OCI-LY1 (cell line): ENCODE data around the gene KATNBL1.

ENCODE experiments used
- H2AFZ ChIP-seq: fragments of 200-600 bp; sonication (generic), shearing (Covaris generic); 2 replicates; pipeline ENCODE4 v1.6.0; 2014; ENCODE audit warnings: antibody characterized with exemption, mild to moderate bottlenecking, low read length
- H3F3A ChIP-seq: fragments of 200-600 bp; sonication (generic), shearing (Covaris generic); 2 replicates; pipeline ENCODE4 v1.6.0; 2014; ENCODE audit warnings: mild to moderate bottlenecking, antibody characterized with exemption, low read length, moderate library complexity; ENCODE audit not compliant: insufficient read depth
- H3K27ac ChIP-seq: fragments of 200-600 bp; sonication (generic); 2 replicates; pipeline ENCODE4 v1.5.1; 2014; ENCODE audit warnings: low read length, mixed run types, mild to moderate bottlenecking, low read depth; ENCODE audit not compliant: poor library complexity, severe bottlenecking
- H3K27me3 ChIP-seq: fragments of 200-600 bp; sonication (generic); 2 replicates; pipeline ENCODE4 v1.6.0; 2014; ENCODE audit warnings: antibody characterized with exemption, mild to moderate bottlenecking, low read length, moderate library complexity; ENCODE audit not compliant: insufficient read depth
- H3K36me3 ChIP-seq: fragments of 200-600 bp; sonication (generic); 2 replicates; pipeline ENCODE4 v1.6.1; 2014; ENCODE audit warnings: mild to moderate bottlenecking, antibody characterized with exemption, low read length, moderate library complexity, mixed read lengths; ENCODE audit not compliant: insufficient read depth
- H3K4me1 ChIP-seq: fragments of 200-600 bp; sonication (generic); 2 replicates; pipeline ENCODE4 v1.5.1; 2014; ENCODE audit warnings: mild to moderate bottlenecking, low read length, moderate library complexity; ENCODE audit not compliant: insufficient read depth, severe bottlenecking
- H3K4me2 ChIP-seq: fragments of 200-600 bp; sonication (generic), shearing (Covaris generic); 2 replicates; pipeline ENCODE4 v1.6.1; 2014; ENCODE audit warnings: low read length
- H3K4me3 ChIP-seq: fragments of 200-600 bp; sonication (generic); 2 replicates; pipeline ENCODE4 v1.5.1; 2014; ENCODE audit warnings: low read length, low read depth, mild to moderate bottlenecking, mixed read lengths; ENCODE audit not compliant: poor library complexity, severe bottlenecking
- H3K79me2 ChIP-seq: fragments of 200-600 bp; shearing (Covaris generic); 2 replicates; pipeline ENCODE4 v1.6.1; 2016; ENCODE audit warnings: mixed run types, low read length, mixed read lengths; ENCODE audit not compliant: insufficient read depth
- H3K9ac ChIP-seq: fragments of 200-600 bp; sonication (generic), shearing (Covaris generic); 2 replicates; pipeline ENCODE4 v1.6.1; 2014; ENCODE audit warnings: mild to moderate bottlenecking, low read length, mixed read lengths
- H3K9me2 ChIP-seq: fragments of 200-600 bp; sonication (generic), shearing (Covaris generic); 2 replicates; pipeline ENCODE4 v1.6.1; 2014; ENCODE audit warnings: low read depth, mild to moderate bottlenecking, low read length, mixed read lengths
- H3K9me3 ChIP-seq: fragments of 200-600 bp; shearing (Covaris generic); 2 replicates; pipeline ENCODE4 v1.6.1; 2014; ENCODE audit warnings: low read length, mixed read lengths
- H4K20me1 ChIP-seq: fragments of 200-600 bp; sonication (generic), shearing (Covaris generic); 2 replicates; pipeline ENCODE4 v1.6.0; 2016; ENCODE audit warnings: mild to moderate bottlenecking, low read length; ENCODE audit not compliant: insufficient read depth
- EZH2 ChIP-seq: fragments of 200-600 bp; sonication (generic), shearing (Covaris generic); IDR thresholded peaks from 2 replicates; pipeline ENCODE4 v1.8.0; 2017; ENCODE audit warnings: borderline replicate concordance, mixed run types, mild to moderate bottlenecking, antibody characterized with exemption, low read length, moderate library complexity, mixed read lengths
- TF ChIP-seq, protein P1 (sequence below): fragments of 200-600 bp; sonication (generic), shearing (Covaris generic); IDR thresholded peaks from 2 replicates; pipeline ENCODE4 v1.5.1; 2017; ENCODE audit warnings: mild to moderate bottlenecking, antibody characterized with exemption, low read length, moderate library complexity, mixed read lengths

The KATNBL1 gene

DNA sequence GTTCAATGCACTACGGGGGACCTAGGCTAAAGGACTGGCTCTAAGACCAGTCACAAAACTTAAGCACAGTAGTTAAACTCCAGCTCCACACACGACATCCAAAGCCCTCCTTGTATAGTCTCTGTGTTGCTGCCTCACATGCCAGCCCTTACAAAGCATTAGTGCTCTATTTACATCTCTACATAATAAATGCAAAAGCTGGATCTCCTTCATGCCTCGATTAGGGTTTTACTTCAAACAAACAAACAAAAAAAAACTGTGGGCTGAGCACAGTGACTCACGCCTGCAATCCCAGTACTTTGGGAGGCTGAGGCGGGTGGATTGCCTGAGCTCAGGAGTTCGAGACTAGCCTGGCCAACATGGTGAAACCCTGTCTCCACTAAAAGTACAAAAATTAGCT, 98.4 kb downstream of the KATNBL1 start:
- Histone ChIP-seq H3K27ac (no peak overlapping the region), H3K9me3 (no peaks in the 10 kb centered on the region), H3K9ac (no peak overlapping the region), H3F3A (no peaks in the 10 kb centered on the region), H3K27me3 (no peaks in the 10 kb centered on the region; the same call in 1 of the 2 replicates), H3K79me2 (no peaks in the 10 kb centered on the region), H4K20me1 (no peaks in the 10 kb centered on the region), H3K4me1 (no peaks in the 10 kb centered on the region), H3K9me2 (no peaks in the 10 kb centered on the region), H3K4me2 (no peak overlapping the region), H3K4me3 (no peak overlapping the region), H3K36me3 (no peaks in the 10 kb centered on the region), H2AFZ (no peak overlapping the region)
- TF ChIP-seq, protein P1, sequence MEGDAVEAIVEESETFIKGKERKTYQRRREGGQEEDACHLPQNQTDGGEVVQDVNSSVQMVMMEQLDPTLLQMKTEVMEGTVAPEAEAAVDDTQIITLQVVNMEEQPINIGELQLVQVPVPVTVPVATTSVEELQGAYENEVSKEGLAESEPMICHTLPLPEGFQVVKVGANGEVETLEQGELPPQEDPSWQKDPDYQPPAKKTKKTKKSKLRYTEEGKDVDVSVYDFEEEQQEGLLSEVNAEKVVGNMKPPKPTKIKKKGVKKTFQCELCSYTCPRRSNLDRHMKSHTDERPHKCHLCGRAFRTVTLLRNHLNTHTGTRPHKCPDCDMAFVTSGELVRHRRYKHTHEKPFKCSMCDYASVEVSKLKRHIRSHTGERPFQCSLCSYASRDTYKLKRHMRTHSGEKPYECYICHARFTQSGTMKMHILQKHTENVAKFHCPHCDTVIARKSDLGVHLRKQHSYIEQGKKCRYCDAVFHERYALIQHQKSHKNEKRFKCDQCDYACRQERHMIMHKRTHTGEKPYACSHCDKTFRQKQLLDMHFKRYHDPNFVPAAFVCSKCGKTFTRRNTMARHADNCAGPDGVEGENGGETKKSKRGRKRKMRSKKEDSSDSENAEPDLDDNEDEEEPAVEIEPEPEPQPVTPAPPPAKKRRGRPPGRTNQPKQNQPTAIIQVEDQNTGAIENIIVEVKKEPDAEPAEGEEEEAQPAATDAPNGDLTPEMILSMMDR, result no peak
- TF ChIP-seq EZH2, result no peak

DNA sequence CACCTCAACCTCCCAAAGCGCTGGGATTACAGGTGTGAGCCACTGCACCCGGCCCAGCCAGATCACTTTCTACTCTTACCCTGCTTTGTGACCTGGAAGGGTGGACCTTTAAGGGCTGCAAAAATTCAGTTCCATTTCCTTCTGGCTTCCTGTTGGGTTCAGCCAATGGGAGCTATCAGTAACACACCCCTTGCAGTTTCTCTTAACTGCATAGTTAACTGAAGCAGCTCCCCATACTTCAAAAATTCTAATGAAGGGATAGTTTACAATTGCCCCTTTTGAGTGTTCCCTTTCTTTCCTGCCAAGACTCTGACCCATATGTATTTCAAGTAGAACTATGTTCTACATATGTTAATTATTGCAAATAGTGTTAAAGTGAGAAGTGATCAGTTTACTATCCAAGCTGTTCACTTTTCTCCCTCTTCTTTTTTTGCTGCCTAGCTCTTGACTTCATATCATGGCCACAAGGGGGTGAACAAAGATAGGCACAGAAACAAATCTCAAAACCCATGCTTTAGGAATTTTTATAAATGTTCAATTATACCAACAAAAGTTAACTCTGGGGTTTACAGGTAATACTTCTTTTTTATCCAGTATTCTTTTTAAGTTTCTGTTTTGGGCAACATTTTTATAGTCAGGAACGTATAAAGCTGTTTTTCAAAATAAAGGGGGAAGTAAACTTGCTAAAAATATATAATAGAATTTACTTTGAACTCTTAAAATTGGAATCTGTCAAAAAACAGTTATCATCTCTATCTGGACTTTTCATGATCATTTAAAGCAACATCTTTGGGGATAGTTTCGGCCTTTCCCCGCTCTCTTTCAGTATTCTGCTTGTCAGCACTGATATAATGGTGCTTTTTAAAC, 99.9 kb downstream of the KATNBL1 start:
- TF ChIP-seq, protein P1, result peak; percentile 75
- TF ChIP-seq EZH2, result no peak
- no peak overlapping the region for H3K9ac ChIP-seq
- H3K4me1 ChIP-seq, result no peaks in the 10 kb centered on the region
- no peaks in the 10 kb centered on the region; the same call in 1 of the 2 replicates for H3K27me3 ChIP-seq
- H3F3A ChIP-seq, result no peaks in the 10 kb centered on the region
- no peak overlapping the region for H3K4me2 ChIP-seq
- no peak overlapping the region for H2AFZ ChIP-seq
- no peaks in the 10 kb centered on the region for H3K36me3 ChIP-seq
- no peaks in the 10 kb centered on the region for H3K9me3 ChIP-seq
- no peaks in the 10 kb centered on the region for H3K9me2 ChIP-seq
- no peak overlapping the region for H3K4me3 ChIP-seq
- H3K79me2 ChIP-seq, result no peaks in the 10 kb centered on the region
- H3K27ac ChIP-seq, result no peak overlapping the region
- H4K20me1 ChIP-seq, result no peaks in the 10 kb centered on the region

DNA sequence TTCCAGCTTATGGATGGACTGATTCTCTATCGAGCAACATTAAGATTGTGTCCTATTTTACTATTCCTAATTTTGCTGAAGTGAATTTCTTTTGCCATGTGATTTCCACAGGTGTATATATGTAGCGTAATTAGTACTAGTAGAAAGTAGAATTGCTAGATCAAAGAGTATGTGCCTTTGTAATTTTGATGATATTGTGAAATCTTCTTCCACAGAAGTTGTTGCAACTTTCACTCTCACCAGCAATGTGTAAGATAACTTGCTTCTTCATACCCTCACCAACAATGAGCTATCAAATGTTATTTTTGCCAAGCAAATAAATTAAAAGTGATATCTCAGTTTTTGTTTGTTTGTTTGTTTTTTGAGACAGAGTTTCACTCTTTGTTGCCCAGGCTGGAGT, 102.6 kb downstream of the KATNBL1 start:
- H3K9me2 ChIP-seq, result no peaks in the 10 kb centered on the region
- TF ChIP-seq EZH2, result no peak
- TF ChIP-seq, protein P1, result no peak

More for the DNA sequence above, 102.6 kb downstream of the KATNBL1 start:
- Histone ChIP-seq H3K9ac (no peak overlapping the region), H3K4me2 (no peak overlapping the region), H3K36me3 (peaks cover 15% of the 10 kb centered on the region), H4K20me1 (no peaks in the 10 kb centered on the region), H3K4me1 (peaks cover 5% of the 10 kb centered on the region), H3K27me3 (no peaks in the 10 kb centered on the region), H3K79me2 (no peaks in the 10 kb centered on the region), H3K27ac (no peak overlapping the region), H3K4me3 (no peak overlapping the region), H2AFZ (no peak overlapping the region), H3K9me3 (peaks cover 15% of the 10 kb centered on the region), H3F3A (no peaks in the 10 kb centered on the region)
